Naive thymus-derived CD8-positive, alpha-beta T cell (primary cell): ENCODE results near the gene GRID1. TPM values are rescaled to one million over a fixed set of nuclear protein-coding genes. Genes with fewer than 3 reads are reported as not detected.

ENCODE experiments used
- ATAC-seq, 2 donors: fragments of 150-1000 bp; cut with Tn5 transposase in 1 of 2; sonication (Bioruptor Pico), chemical (Tn5 transposase) in 1 of 2; 1 replicate in 1 of 2; 2 replicates in 1 of 2; pipeline ENCODE4 v1.10.0; 2021; ENCODE audit warnings: mild to moderate bottlenecking in 2 of 2, moderate library complexity in 2 of 2
- POLR2A ChIA-PET: fragments of 350-600 bp; sonication (Branson Sonifier 250); formaldehyde crosslinking; loops from one replicate; lab custom pipeline; 2021; ENCODE audit warnings: antibody characterized with exemption; lab: Charles Lee
- DNase-seq, 10 donors: peaks; one replicate each; pipeline versions ENCODE4 v3.0.0 to v3.0.0-alpha.2; 2020 to 2022
- H3K27ac Mint-ChIP-seq, 10 donors: one replicate each; pipeline ENCODE4 v1.8.0; 2020 to 2022; ENCODE audit warnings: mild to moderate bottlenecking in 10 of 10, mixed read lengths in 10 of 10, moderate library complexity in 4 of 10, inconsistent platforms in 1 of 10
- H3K27me3 Mint-ChIP-seq, 5 donors: one replicate each; pipeline ENCODE4 v1.8.0; 2021 to 2022; ENCODE audit warnings: mixed read lengths in 5 of 5
- H3K36me3 Mint-ChIP-seq, 3 donors: one replicate each; pipeline ENCODE4 v1.8.0; 2020 to 2022; ENCODE audit warnings: mixed read lengths in 3 of 3, mild to moderate bottlenecking in 2 of 3, inconsistent platforms in 1 of 3
- H3K4me1 Mint-ChIP-seq, 4 donors: one replicate each; pipeline ENCODE4 v1.8.0; 2021 to 2022; ENCODE audit warnings: mixed read lengths in 4 of 4
- H3K4me3 Mint-ChIP-seq, 10 donors: one replicate each; pipeline ENCODE4 v1.8.0; 2020 to 2022; ENCODE audit warnings: mild to moderate bottlenecking in 10 of 10, mixed read lengths in 10 of 10, moderate library complexity in 6 of 10, inconsistent platforms in 1 of 10
- H3K9me3 Mint-ChIP-seq, 9 donors: one replicate each; pipeline ENCODE4 v1.8.0; 2020 to 2022; ENCODE audit warnings: mixed read lengths in 9 of 9, mild to moderate bottlenecking in 3 of 9, inconsistent platforms in 1 of 9, moderate library complexity in 1 of 9
- polyA plus RNA-seq, 3 donors: library from polyadenylated mRNA; unstranded; fragments of 300-500 nt; fragmentation: Illumina TruSeq; gene quantifications; one replicate each; pipeline ENCODE4 v1.2.3, GENCODE V29; 2021
- total RNA-seq, 8 experiments: library from RNA in 2 of 8; stranded (reverse) in 2 of 8; gene quantifications; one replicate each; pipeline ENCODE4 v1.2.3 and lab custom pipeline; 2021 to 2026

The GRID1 gene
- total and polyA plus RNA-seq, 5 experiments from 2014 or later = not detected

GRCh38 chr10:86169066-86169465 lies 197.5 kb downstream of the GRID1 start:
- Mint-ChIP-seq H3K36me3 (no peaks in the 10 kb centered on the region), H3K27ac (no peak overlapping the region), H3K4me1 (no peaks in the 10 kb centered on the region), H3K27me3 (peaks cover 0 to 18% (median 2%) of the 10 kb centered on the region in 5 donors), H3K4me3 (no peak overlapping the region), H3K9me3 (no peaks in the 10 kb centered on the region)
- POLR2A ChIA-PET = no interaction called here
- ATAC-seq (no peak), DNase-seq (no peak)

GRCh38 chr10:86168256-86168655 lies 198.3 kb downstream of the GRID1 start:
- DNase-seq = no peak
- no peak overlapping the region for H3K27ac Mint-ChIP-seq
- H3K36me3 Mint-ChIP-seq = no peaks in the 10 kb centered on the region
- no peaks in the 10 kb centered on the region for H3K4me1 Mint-ChIP-seq
- peaks cover 0 to 18% (median under 1%) of the 10 kb centered on the region in 5 donors for H3K27me3 Mint-ChIP-seq
- H3K9me3 Mint-ChIP-seq = no peaks in the 10 kb centered on the region
- no peak for ATAC-seq
- POLR2A ChIA-PET = no interaction called here
- no peak overlapping the region for H3K4me3 Mint-ChIP-seq

GRCh38 chr10:86167762-86168128 lies 198.8 kb downstream of the GRID1 start:
- Mint-ChIP-seq H3K36me3 (no peaks in the 10 kb centered on the region), H3K9me3 (no peaks in the 10 kb centered on the region), H3K4me3 (no peak overlapping the region), H3K4me1 (no peaks in the 10 kb centered on the region), H3K27ac (no peak overlapping the region), H3K27me3 (peaks cover 0 to 18% (median 0%) of the 10 kb centered on the region in 5 donors)
- POLR2A ChIA-PET = no interaction called here
- ATAC-seq (no peak), DNase-seq (no peak)

- no peaks in the 10 kb centered on the region for H3K36me3 Mint-ChIP-seq
- POLR2A ChIA-PET = no interaction called here
- H3K4me1 Mint-ChIP-seq = no peaks in the 10 kb centered on the region
- H3K4me3 Mint-ChIP-seq = no peak overlapping the region
- DNase-seq = no peak
- H3K27me3 Mint-ChIP-seq = peaks cover 0 to 18% (median 0%) of the 10 kb centered on the region in 5 donors
- no peaks in the 10 kb centered on the region for H3K9me3 Mint-ChIP-seq
- no peak for ATAC-seq
- no peak overlapping the region for H3K27ac Mint-ChIP-seq
Measured at GRCh38 chr10:86167121-86167761, 199.4 kb downstream of the GRID1 start.

- DNase-seq = no peak
- peaks cover 0 to 14% (median 0%) of the 10 kb centered on the region in 5 donors for H3K27me3 Mint-ChIP-seq
- ATAC-seq = no peak
- no peaks in the 10 kb centered on the region for H3K9me3 Mint-ChIP-seq
- POLR2A ChIA-PET = no interaction called here
- no peaks in the 10 kb centered on the region for H3K4me1 Mint-ChIP-seq
- H3K27ac Mint-ChIP-seq = no peak overlapping the region
- no peaks in the 10 kb centered on the region for H3K36me3 Mint-ChIP-seq
- H3K4me3 Mint-ChIP-seq = no peak overlapping the region
Measured at GRCh38 chr10:86165666-86166065, 200.9 kb downstream of the GRID1 start.

- Mint-ChIP-seq H3K9me3 (no peaks in the 10 kb centered on the region), H3K4me3 (no peak overlapping the region), H3K4me1 (no peaks in the 10 kb centered on the region), H3K36me3 (no peaks in the 10 kb centered on the region), H3K27me3 (peaks cover 0 to 8% (median 0%) of the 10 kb centered on the region in 5 donors), H3K27ac (no peak overlapping the region)
- POLR2A ChIA-PET = no interaction called here
- DNase-seq (no peak), ATAC-seq (no peak)
Measured at GRCh38 chr10:86164960-86165630, 201.5 kb downstream of the GRID1 start.

GRCh38 chr10:86164174-86164774 lies 202.3 kb downstream of the GRID1 start:
- H3K27me3 Mint-ChIP-seq = peaks cover 0 to 7% (median 3%) of the 10 kb centered on the region in 5 donors

GRCh38 chr10:86163522-86164173 lies 202.9 kb downstream of the GRID1 start:
- no peak for DNase-seq
- H3K27me3 Mint-ChIP-seq = peaks cover 0 to 3% (median 0%) of the 10 kb centered on the region in 5 donors
- H3K4me1 Mint-ChIP-seq = no peaks in the 10 kb centered on the region
- no peak overlapping the region for H3K27ac Mint-ChIP-seq
- POLR2A ChIA-PET = no interaction called here
- H3K4me3 Mint-ChIP-seq = no peak overlapping the region
- no peak for ATAC-seq
- no peaks in the 10 kb centered on the region for H3K36me3 Mint-ChIP-seq
- no peaks in the 10 kb centered on the region for H3K9me3 Mint-ChIP-seq

More at GRCh38 chr10:86164174-86164774, 202.3 kb downstream of the GRID1 start:
- ATAC-seq (no peak), DNase-seq (no peak)
- Mint-ChIP-seq H3K4me1 (no peaks in the 10 kb centered on the region), H3K4me3 (no peak overlapping the region), H3K9me3 (no peaks in the 10 kb centered on the region), H3K36me3 (no peaks in the 10 kb centered on the region), H3K27ac (no peak overlapping the region)
- POLR2A ChIA-PET = no interaction called here

- Mint-ChIP-seq H3K4me1 (no peaks in the 10 kb centered on the region), H3K9me3 (no peaks in the 10 kb centered on the region), H3K27ac (no peak overlapping the region), H3K27me3 (peaks cover 0 to 3% (median 0%) of the 10 kb centered on the region in 5 donors), H3K36me3 (no peaks in the 10 kb centered on the region), H3K4me3 (no peak overlapping the region)
- POLR2A ChIA-PET = no interaction called here
- DNase-seq (peak in 1 of 10 donors; percentile 27), ATAC-seq (no peak)
Measured at GRCh38 chr10:86162696-86163400, 203.7 kb downstream of the GRID1 start.

- H3K27me3 Mint-ChIP-seq = peaks cover 0 to 3% (median under 1%) of the 10 kb centered on the region in 5 donors
- H3K36me3 Mint-ChIP-seq = no peaks in the 10 kb centered on the region
- no peak overlapping the region for H3K4me3 Mint-ChIP-seq
- ATAC-seq (no peak), DNase-seq (no peak)
- H3K9me3 Mint-ChIP-seq = no peaks in the 10 kb centered on the region
- POLR2A ChIA-PET = no interaction called here
- H3K4me1 Mint-ChIP-seq = no peaks in the 10 kb centered on the region
- no peak overlapping the region for H3K27ac Mint-ChIP-seq
Measured at GRCh38 chr10:86162036-86162435, 204.6 kb downstream of the GRID1 start.

- H3K27ac Mint-ChIP-seq = no peak overlapping the region
- DNase-seq = no peak
- no peaks in the 10 kb centered on the region for H3K9me3 Mint-ChIP-seq
- POLR2A ChIA-PET = no interaction called here
- no peak overlapping the region for H3K4me3 Mint-ChIP-seq
- H3K4me1 Mint-ChIP-seq = no peaks in the 10 kb centered on the region
- peaks cover 0 to 5% (median 3%) of the 10 kb centered on the region in 5 donors for H3K27me3 Mint-ChIP-seq
- ATAC-seq = no peak
- no peaks in the 10 kb centered on the region for H3K36me3 Mint-ChIP-seq
Measured at GRCh38 chr10:86160890-86161585, 205.6 kb downstream of the GRID1 start.

- DNase-seq (no peak), ATAC-seq (no peak)
- Mint-ChIP-seq H3K27me3 (peaks cover 0 to 9% (median 3%) of the 10 kb centered on the region in 5 donors), H3K36me3 (no peaks in the 10 kb centered on the region), H3K9me3 (no peaks in the 10 kb centered on the region), H3K4me3 (no peak overlapping the region), H3K4me1 (no peaks in the 10 kb centered on the region), H3K27ac (no peak overlapping the region)
- POLR2A ChIA-PET = no interaction called here
Measured at GRCh38 chr10:86159797-86160196, 206.8 kb downstream of the GRID1 start.
